Stimulated activated CD8-positive, alpha-beta memory T cell treated with anti-CD3 and anti-CD28 coated beads, Interleukin-7, amount 100 ng/mL, for 1 hour (primary cell): ENCODE measurements around the gene LRRTM3.

ENCODE experiments used
- DNase-seq, 2 donors: peaks; one replicate each; pipeline ENCODE4 v3.0.0-alpha.2; 2020; ENCODE audit warnings: low read depth in 2 of 2

Gene LRRTM3

GRCh38 chr10:67115972-67116371, 190.1 kb downstream of the LRRTM3 start:
- DNase-seq: no peak

- no peak for DNase-seq
These were observed 193.8 kb downstream of the LRRTM3 start for GRCh38 chr10:67119651-67120050.

GRCh38 chr10:67127441-67127840, 201.6 kb downstream of the LRRTM3 start:
- DNase-seq: no peak

GRCh38 chr10:67140641-67141040, 214.8 kb downstream of the LRRTM3 start:
- no peak for DNase-seq

GRCh38 chr10:67141300-67141699, 215.5 kb downstream of the LRRTM3 start:
- no peak for DNase-seq

GRCh38 chr10:67144530-67144929, 218.7 kb downstream of the LRRTM3 start:
- no peak for DNase-seq
